Measurements from ENCODE around the gene QRICH1. TPM values are rescaled to one million over a fixed set of nuclear protein-coding genes. Genes with fewer than 3 reads are reported as not detected.

QRICH1 gene
- polyA plus RNA-seq, 1 of the 3 experiments (the other 2 are of a cell fraction) = 58.5 TPM

DNA sequence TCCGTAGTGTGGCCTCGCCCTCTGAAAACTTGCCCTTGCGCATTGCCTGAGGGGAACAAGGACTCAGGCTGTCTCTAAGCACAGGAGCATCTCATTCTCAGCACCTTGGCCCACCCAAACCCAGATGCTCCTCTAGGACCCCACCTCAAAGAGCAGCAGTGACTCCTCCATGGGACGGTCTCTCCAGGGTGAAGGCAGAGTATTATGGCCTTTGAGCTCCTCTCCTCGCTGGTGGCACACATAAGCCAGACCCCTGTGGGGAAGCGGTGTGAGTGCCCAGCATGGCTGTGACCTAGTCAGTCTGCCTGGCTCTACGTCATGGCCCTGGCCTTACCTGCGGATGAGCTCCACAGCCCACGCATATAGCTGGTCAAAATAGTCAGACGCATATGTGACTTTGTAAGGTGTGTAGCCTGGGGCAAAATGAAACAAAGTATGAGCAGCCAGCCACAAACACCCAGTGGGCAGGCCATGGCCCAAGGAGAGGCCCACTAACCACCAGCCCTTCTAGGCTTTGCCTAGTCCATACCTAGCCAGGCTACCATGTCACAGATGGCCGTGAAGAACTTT is 6.3 kb upstream of the QRICH1 start:
- H3K27ac ChIP-seq (ENCODE audit: low read depth in 2 of 2, low read length in 1 of 2) = no peak overlapping the region; a peak in 1 of 4 replicates
- POLR2A ChIA-PET = no interaction called here
- H3K9ac ChIP-seq = no peak overlapping the region
- H3K36me3 ChIP-seq (replicated peaks in 1 of 2; ENCODE audit: control insufficient read depth in 1 of 2, insufficient read depth in 2 of 2, low read length in 1 of 2) = peaks cover 25 to 53% of the 10 kb centered on the region in 2 experiments
- no peaks in the 10 kb centered on the region for H4K20me1 ChIP-seq (ENCODE audit: insufficient read depth)
- H3K4me3 ChIP-seq (ENCODE audit: low read depth in 2 of 2, low read length in 1 of 2) = no peak overlapping the region
- H3K4me2 ChIP-seq = no peak overlapping the region
- no peaks in the 10 kb centered on the region for H3K27me3 ChIP-seq (ENCODE audit: insufficient read depth)
- peaks cover 23% of the 10 kb centered on the region for H3K79me2 ChIP-seq (ENCODE audit: insufficient read depth)
- no peaks in the 10 kb centered on the region for H3K9me2 ChIP-seq
- no peaks in the 10 kb centered on the region for H3K9me3 ChIP-seq
- no peak for TF ChIP-seq ELF1 (IDR thresholded peaks at IDR 0.05)
- no peak for TF ChIP-seq JUND (IDR thresholded peaks at IDR 0.05)
- TF ChIP-seq YY1 (IDR thresholded peaks at IDR 0.05; ENCODE audit: low read depth) = no peak
- TF ChIP-seq SIN3A (IDR thresholded peaks at IDR 0.05; ENCODE audit: borderline replicate concordance, low read depth, low read length) = no peak
- no peak for TF ChIP-seq MEF2A (IDR thresholded peaks at IDR 0.05; ENCODE audit: borderline replicate concordance, low read depth)
- TF ChIP-seq, protein P1, sequence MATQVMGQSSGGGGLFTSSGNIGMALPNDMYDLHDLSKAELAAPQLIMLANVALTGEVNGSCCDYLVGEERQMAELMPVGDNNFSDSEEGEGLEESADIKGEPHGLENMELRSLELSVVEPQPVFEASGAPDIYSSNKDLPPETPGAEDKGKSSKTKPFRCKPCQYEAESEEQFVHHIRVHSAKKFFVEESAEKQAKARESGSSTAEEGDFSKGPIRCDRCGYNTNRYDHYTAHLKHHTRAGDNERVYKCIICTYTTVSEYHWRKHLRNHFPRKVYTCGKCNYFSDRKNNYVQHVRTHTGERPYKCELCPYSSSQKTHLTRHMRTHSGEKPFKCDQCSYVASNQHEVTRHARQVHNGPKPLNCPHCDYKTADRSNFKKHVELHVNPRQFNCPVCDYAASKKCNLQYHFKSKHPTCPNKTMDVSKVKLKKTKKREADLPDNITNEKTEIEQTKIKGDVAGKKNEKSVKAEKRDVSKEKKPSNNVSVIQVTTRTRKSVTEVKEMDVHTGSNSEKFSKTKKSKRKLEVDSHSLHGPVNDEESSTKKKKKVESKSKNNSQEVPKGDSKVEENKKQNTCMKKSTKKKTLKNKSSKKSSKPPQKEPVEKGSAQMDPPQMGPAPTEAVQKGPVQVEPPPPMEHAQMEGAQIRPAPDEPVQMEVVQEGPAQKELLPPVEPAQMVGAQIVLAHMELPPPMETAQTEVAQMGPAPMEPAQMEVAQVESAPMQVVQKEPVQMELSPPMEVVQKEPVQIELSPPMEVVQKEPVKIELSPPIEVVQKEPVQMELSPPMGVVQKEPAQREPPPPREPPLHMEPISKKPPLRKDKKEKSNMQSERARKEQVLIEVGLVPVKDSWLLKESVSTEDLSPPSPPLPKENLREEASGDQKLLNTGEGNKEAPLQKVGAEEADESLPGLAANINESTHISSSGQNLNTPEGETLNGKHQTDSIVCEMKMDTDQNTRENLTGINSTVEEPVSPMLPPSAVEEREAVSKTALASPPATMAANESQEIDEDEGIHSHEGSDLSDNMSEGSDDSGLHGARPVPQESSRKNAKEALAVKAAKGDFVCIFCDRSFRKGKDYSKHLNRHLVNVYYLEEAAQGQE (IDR thresholded peaks at IDR 0.05; ENCODE audit: low read depth, low read length) = no peak
- TF ChIP-seq FOSL2 (IDR thresholded peaks at IDR 0.05; ENCODE audit: borderline replicate concordance, low read depth) = no peak
- H2AFZ ChIP-seq (ENCODE audit: low read depth) = no peak overlapping the region
- CTCF ChIA-PET = interaction anchor here (1.3 kb wide), 1 partner anchor 71 kb away, joined by 3 read pairs; the partner anchor contains the start of gene KLHDC8B
- H3K4me1 ChIP-seq (ENCODE audit: control insufficient read depth in 1 of 2, insufficient read depth in 2 of 2, low read depth in 1 of 2, low read length in 1 of 2) = peaks cover 6 to 31% of the 10 kb centered on the region in 2 experiments; a peak in 2 of 4 replicates
- 99% methylated on average over 10 of the region's 11 CpGs for WGBS (ENCODE audit: low lambda C conversion rate)
- H3F3A ChIP-seq (replicated peaks; ENCODE audit: insufficient read depth) = peaks cover 15% of the 10 kb centered on the region
- no peak for DNase-seq

DNA sequence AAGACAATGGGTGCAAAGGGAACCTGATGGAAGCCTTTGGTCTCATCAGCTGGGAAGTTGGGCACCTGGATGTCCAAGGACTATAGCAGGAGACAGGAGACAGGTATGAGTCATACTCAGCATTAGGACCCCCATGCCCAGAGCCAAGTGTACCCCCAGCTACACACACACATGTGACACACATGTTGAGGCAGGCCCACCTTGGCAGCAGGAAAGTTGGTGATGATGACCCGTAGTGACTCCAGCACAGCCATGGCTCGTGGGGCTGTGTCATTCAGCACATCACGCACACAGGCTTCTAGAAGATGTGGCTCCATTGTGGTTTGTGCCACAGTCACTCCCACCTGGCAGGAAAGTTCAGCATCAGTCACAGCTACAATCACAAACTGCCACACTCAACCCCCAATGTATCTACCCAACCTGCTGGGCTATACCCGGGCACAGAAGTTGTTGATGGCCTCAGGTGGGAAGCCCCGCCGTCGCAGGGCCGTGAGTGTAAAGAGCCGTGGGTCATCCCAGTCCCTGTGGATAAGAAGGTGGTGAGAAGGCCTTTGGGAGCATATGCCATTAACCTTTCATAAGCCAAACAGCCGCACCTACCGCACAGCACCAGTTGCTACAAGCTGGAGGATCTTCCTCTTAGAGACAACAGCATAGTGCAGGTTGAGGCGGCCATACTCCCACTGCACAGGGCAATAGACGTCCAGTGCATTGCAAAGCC is 5.2 kb upstream of the QRICH1 start:
- Histone ChIP-seq H3K4me2 (no peak overlapping the region), H3K36me3 (replicated peaks in 1 of 2; ENCODE audit: control insufficient read depth in 1 of 2, insufficient read depth in 2 of 2, low read length in 1 of 2) (peaks cover 25 to 53% of the 10 kb centered on the region in 2 experiments), H3K4me3 (ENCODE audit: low read depth in 2 of 2, low read length in 1 of 2) (no peak overlapping the region), H3K27ac (ENCODE audit: low read depth in 2 of 2, low read length in 1 of 2) (peak overlapping the region in 1 of 2 experiments; percentile 86; a peak in 2 of 4 replicates), H3K9ac (no peak overlapping the region), H2AFZ (ENCODE audit: low read depth) (no peak overlapping the region), H3K27me3 (ENCODE audit: insufficient read depth) (no peaks in the 10 kb centered on the region), H3K79me2 (ENCODE audit: insufficient read depth) (peaks cover 18% of the 10 kb centered on the region), H3K9me3 (no peaks in the 10 kb centered on the region), H3K9me2 (no peaks in the 10 kb centered on the region), H3K4me1 (ENCODE audit: control insufficient read depth in 1 of 2, insufficient read depth in 2 of 2, low read depth in 1 of 2, low read length in 1 of 2) (peaks cover 10 to 36% of the 10 kb centered on the region in 2 experiments; a peak in 2 of 4 replicates), H4K20me1 (ENCODE audit: insufficient read depth) (no peaks in the 10 kb centered on the region), H3F3A (replicated peaks; ENCODE audit: insufficient read depth) (peaks cover 25% of the 10 kb centered on the region)
- ChIA-PET CTCF (interaction anchor here (0.6 to 1.3 kb wide), 4 partner anchors 33 to 234 kb away, joined by 3 to 4 read pairs (median 3); partner anchors contain the start of genes KLHDC8B and LAMB2), POLR2A (interaction anchor here (0.6 kb wide), 1 partner anchor 101 kb away, joined by 3 read pairs; no protein-coding TSS in a partner anchor)
- TF ChIP-seq TEAD4 (IDR thresholded peaks at IDR 0.05; ENCODE audit: borderline replicate concordance, insufficient read depth) = no peak
- TF ChIP-seq, protein P2, sequence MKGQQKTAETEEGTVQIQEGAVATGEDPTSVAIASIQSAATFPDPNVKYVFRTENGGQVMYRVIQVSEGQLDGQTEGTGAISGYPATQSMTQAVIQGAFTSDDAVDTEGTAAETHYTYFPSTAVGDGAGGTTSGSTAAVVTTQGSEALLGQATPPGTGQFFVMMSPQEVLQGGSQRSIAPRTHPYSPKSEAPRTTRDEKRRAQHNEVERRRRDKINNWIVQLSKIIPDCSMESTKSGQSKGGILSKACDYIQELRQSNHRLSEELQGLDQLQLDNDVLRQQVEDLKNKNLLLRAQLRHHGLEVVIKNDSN (IDR thresholded peaks at IDR 0.05; ENCODE audit: borderline replicate concordance, low read depth) = no peak
- no peak for TF ChIP-seq CHD2 (IDR thresholded peaks at IDR 0.05; ENCODE audit: low read length, partially characterized antibody)
- TF ChIP-seq, protein P3, sequence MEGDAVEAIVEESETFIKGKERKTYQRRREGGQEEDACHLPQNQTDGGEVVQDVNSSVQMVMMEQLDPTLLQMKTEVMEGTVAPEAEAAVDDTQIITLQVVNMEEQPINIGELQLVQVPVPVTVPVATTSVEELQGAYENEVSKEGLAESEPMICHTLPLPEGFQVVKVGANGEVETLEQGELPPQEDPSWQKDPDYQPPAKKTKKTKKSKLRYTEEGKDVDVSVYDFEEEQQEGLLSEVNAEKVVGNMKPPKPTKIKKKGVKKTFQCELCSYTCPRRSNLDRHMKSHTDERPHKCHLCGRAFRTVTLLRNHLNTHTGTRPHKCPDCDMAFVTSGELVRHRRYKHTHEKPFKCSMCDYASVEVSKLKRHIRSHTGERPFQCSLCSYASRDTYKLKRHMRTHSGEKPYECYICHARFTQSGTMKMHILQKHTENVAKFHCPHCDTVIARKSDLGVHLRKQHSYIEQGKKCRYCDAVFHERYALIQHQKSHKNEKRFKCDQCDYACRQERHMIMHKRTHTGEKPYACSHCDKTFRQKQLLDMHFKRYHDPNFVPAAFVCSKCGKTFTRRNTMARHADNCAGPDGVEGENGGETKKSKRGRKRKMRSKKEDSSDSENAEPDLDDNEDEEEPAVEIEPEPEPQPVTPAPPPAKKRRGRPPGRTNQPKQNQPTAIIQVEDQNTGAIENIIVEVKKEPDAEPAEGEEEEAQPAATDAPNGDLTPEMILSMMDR (IDR thresholded peaks at IDR 0.05) = no peak
- TF ChIP-seq, protein P4, sequence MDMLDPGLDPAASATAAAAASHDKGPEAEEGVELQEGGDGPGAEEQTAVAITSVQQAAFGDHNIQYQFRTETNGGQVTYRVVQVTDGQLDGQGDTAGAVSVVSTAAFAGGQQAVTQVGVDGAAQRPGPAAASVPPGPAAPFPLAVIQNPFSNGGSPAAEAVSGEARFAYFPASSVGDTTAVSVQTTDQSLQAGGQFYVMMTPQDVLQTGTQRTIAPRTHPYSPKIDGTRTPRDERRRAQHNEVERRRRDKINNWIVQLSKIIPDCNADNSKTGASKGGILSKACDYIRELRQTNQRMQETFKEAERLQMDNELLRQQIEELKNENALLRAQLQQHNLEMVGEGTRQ (IDR thresholded peaks at IDR 0.05; ENCODE audit: borderline replicate concordance, low read depth, low read length) = no peak
- TF ChIP-seq POLR2AphosphoS5 (IDR thresholded peaks at IDR 0.05; ENCODE audit: low read depth, low read length) = no peak
- TF ChIP-seq RFX5 (IDR thresholded peaks at IDR 0.05; ENCODE audit: low read length) = no peak
- no peak for TF ChIP-seq SMC3 (IDR thresholded peaks at IDR 0.05; ENCODE audit: low read depth, low read length)
- no peak for TF ChIP-seq RAD21 (IDR thresholded peaks at IDR 0.05; ENCODE audit: low read length)
- no peak for TF ChIP-seq RCOR1 (IDR thresholded peaks at IDR 0.05; ENCODE audit: low read length)
- no peak for TF ChIP-seq TAF1 (IDR thresholded peaks at IDR 0.05; ENCODE audit: borderline replicate concordance, low read depth, low read length)
- TF ChIP-seq GATA2 (CRISPR knock-in tag; IDR thresholded peaks at IDR 0.05) = no peak
- TF ChIP-seq FOXJ3 (CRISPR knock-in tag; IDR thresholded peaks at IDR 0.05) = no peak
- 91% methylated on average over 5 of the region's 13 CpGs for WGBS (ENCODE audit: low lambda C conversion rate)
- DNase-seq = no peak

Measured in SK-N-SH (cell line).